Measurements from ENCODE around the gene E2F6. TPM values are rescaled to one million over a fixed set of nuclear protein-coding genes. Genes with fewer than 3 reads are reported as not detected.
"Not testable (repeated sequence)": the region's sequence is repeated elsewhere in the genome, so short reads cannot be mapped to it uniquely, and the experiment has no call there.

E2F6 gene
- total RNA-seq, 1 experiment from 2014 or later: 25.6 TPM

GRCh38 chr2:11411244-11411643 lies 54.7 kb downstream of the E2F6 start:
- DNase-seq (ENCODE audit: low read depth in 1 of 2, low spot score in 2 of 2): no peak
- Histone ChIP-seq H3K4me3 (no peak overlapping the region), H3K4me1 (replicated peaks) (peaks cover 26% of the 10 kb centered on the region), H3K27me3 (replicated peaks) (no peaks in the 10 kb centered on the region; the same call in 1 of the 2 replicates), H3K9me3 (replicated peaks) (no peaks in the 10 kb centered on the region), H3K36me3 (no peaks in the 10 kb centered on the region), H3K27ac (no peak overlapping the region)

- H3K27ac ChIP-seq: no peak overlapping the region
- H3K9me3 ChIP-seq (replicated peaks): no peaks in the 10 kb centered on the region
- no peak overlapping the region for H3K4me3 ChIP-seq
- peaks cover 17% of the 10 kb centered on the region for H3K4me1 ChIP-seq (replicated peaks)
- no peak for DNase-seq (ENCODE audit: low read depth in 1 of 2, low spot score in 2 of 2)
- H3K36me3 ChIP-seq: no peaks in the 10 kb centered on the region
- no peaks in the 10 kb centered on the region for H3K27me3 ChIP-seq (replicated peaks)
Observed at GRCh38 chr2:11410101-11410500, 55.9 kb downstream of the E2F6 start.

DNA sequence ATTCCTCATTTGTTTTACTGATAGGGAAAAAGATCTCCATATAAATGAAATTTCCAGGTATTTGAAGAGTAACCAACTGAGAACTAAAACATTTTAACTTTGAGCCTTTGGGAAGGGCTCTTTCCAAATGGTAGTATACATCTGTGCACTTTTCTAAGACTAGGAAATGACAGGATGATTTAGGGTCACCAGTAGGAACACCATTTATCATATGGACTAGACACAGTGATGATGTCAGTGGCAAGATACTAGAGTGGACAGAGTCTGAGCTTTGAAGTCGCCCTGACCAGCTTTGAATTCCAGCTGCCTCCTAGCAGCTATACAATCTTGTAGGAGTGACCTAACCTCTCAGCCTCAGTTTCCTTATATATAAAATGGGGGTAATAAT lies 56.4 kb downstream of the E2F6 start:
- Histone ChIP-seq H3K36me3 (no peaks in the 10 kb centered on the region), H3K4me1 (replicated peaks) (peaks cover 18% of the 10 kb centered on the region), H3K27me3 (replicated peaks) (no peaks in the 10 kb centered on the region), H3K4me3 (no peak overlapping the region), H3K9me3 (replicated peaks) (no peaks in the 10 kb centered on the region), H3K27ac (no peak overlapping the region)
- no peak for DNase-seq (ENCODE audit: low read depth in 1 of 2, low spot score in 2 of 2)

- Histone ChIP-seq H3K27me3 (replicated peaks) (no peaks in the 10 kb centered on the region), H3K4me1 (replicated peaks) (peaks cover 23% of the 10 kb centered on the region), H3K27ac (no peak overlapping the region), H3K4me3 (no peak overlapping the region), H3K9me3 (replicated peaks) (no peaks in the 10 kb centered on the region), H3K36me3 (no peaks in the 10 kb centered on the region)
- no peak for DNase-seq (ENCODE audit: low read depth in 1 of 2, low spot score in 2 of 2)
Observed at GRCh38 chr2:11408959-11409571, 56.9 kb downstream of the E2F6 start.

- H3K27ac ChIP-seq: peak overlapping the region; percentile 26; the same call in 1 of the 2 replicates
Observed at GRCh38 chr2:11407413-11407812, 58.5 kb downstream of the E2F6 start.

DNA sequence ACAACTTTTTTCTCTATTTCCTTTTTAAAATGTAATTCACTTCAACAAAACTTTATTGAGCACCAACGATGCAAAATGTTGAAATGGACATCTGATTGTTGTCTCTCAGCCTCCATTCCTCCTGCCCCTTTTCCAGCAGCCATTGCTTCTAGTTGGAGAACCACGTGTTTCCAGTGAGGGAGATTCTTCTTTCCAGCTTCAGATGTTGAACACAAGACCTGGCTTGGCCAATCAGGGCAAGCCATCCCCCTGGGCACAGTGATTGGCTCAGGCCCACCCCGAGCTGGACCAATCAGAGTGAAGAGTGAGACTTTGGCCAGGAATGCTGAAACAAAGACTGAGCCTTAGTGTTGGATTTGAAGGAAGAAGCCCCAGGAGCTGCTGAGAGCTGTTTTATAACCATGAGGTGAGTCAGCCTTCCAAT lies 59.0 kb downstream of the E2F6 start:
- Histone ChIP-seq H3K4me1 (replicated peaks) (peaks cover 29% of the 10 kb centered on the region), H3K36me3 (no peaks in the 10 kb centered on the region), H3K27me3 (replicated peaks) (no peaks in the 10 kb centered on the region), H3K9me3 (replicated peaks) (no peaks in the 10 kb centered on the region), H3K4me3 (no peak overlapping the region), H3K27ac (no peak overlapping the region)
- DNase-seq (ENCODE audit: low read depth in 1 of 2, low spot score in 2 of 2): peak; percentile 80 to 82

More at GRCh38 chr2:11407413-11407812, 58.5 kb downstream of the E2F6 start:
- H3K4me1 ChIP-seq (replicated peaks): peaks cover 32% of the 10 kb centered on the region
- H3K9me3 ChIP-seq (replicated peaks): no peaks in the 10 kb centered on the region
- H3K4me3 ChIP-seq: no peak overlapping the region
- no peaks in the 10 kb centered on the region for H3K36me3 ChIP-seq
- no peaks in the 10 kb centered on the region for H3K27me3 ChIP-seq (replicated peaks)
- DNase-seq (ENCODE audit: low read depth in 1 of 2, low spot score in 2 of 2): no peak

DNA sequence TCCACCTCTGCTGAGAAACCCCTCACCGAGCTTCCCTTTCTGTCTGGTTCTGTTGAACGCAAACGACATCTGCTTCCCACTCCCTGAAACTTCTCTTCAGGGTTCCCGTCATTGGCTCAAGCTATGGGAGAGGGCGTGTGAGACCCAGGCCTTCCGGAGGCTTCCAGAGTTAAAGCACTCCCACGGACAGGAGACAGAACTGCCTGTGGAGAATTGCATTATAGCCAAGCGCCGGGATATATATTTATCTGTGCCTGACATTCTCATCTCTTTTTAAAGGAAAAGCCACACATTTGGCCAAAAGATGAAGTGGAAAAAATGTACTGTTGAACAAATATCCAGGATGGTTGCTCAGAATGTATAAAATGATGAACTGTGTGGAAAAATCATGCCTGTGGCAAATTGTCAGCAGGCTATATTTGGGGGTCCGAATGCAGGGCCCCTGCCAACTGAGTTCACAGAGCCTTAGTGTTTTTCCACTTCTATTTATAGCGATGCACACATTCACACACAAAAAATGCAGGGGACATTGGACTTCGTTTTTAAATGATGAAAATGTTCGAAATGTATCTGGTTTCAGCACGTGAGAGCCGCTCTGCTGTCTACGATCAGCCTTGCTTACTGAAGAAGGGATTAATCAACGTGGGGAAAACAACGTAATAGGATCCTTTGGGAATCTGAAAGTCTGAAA lies 59.5 kb downstream of the E2F6 start:
- no peak for DNase-seq (ENCODE audit: low read depth in 1 of 2, low spot score in 2 of 2)
- Histone ChIP-seq H3K36me3 (no peaks in the 10 kb centered on the region), H3K27ac (no peak overlapping the region), H3K4me3 (no peak overlapping the region), H3K27me3 (replicated peaks) (no peaks in the 10 kb centered on the region), H3K4me1 (replicated peaks) (peaks cover 25% of the 10 kb centered on the region), H3K9me3 (replicated peaks) (no peaks in the 10 kb centered on the region)

GRCh38 chr2:11405599-11406266 lies 60.2 kb downstream of the E2F6 start:
- H3K36me3 ChIP-seq: no peaks in the 10 kb centered on the region
- H3K4me1 ChIP-seq (replicated peaks): peaks cover 25% of the 10 kb centered on the region
- no peaks in the 10 kb centered on the region for H3K27me3 ChIP-seq (replicated peaks)
- DNase-seq (ENCODE audit: low read depth in 1 of 2, low spot score in 2 of 2): no peak
- H3K4me3 ChIP-seq: no peak overlapping the region
- no peaks in the 10 kb centered on the region for H3K9me3 ChIP-seq (replicated peaks)
- H3K27ac ChIP-seq: no peak overlapping the region

GRCh38 chr2:11405074-11405406 lies 60.9 kb downstream of the E2F6 start:
- not testable (repeated sequence) for H3K27me3 ChIP-seq (replicated peaks); H3K36me3 ChIP-seq; DNase-seq (ENCODE audit: low read depth in 1 of 2, low spot score in 2 of 2); H3K4me3 ChIP-seq; H3K27ac ChIP-seq; H3K9me3 ChIP-seq (replicated peaks)
- peaks cover 25% of the 10 kb centered on the region for H3K4me1 ChIP-seq (replicated peaks)

DNA sequence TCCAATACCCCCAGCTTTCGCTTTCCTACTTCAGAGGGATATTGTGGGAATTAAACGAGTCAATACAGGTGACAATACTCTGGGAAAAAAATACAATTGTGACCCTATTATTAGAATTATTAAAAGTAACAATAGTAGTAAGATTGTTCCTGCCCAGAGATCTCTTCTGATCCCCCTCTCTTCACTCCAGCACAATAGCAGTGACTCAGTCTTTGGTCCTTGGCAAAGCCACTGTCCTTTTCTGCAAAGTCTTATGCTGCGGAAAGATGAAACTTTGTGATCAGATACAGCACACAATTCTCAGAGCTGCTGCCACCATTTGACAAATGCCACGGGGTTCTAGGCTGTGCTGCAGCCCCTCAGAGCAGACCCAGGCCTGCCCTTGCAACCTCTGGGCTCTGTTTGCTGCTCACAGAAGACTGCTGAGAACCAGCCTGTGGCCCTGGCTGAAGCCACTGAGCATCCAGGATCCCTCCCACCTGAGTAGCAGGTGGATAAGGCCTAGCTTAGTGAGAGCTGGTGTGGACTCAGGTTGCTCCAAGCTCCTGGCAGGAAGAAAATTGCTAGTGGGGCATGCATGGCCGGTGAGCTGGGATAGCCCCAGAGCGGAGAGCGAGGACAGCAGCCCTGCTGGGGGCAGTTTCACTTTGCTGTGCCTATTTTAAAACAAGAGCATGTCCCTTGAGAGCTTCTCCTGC lies 61.4 kb downstream of the E2F6 start:
- H3K4me1 ChIP-seq (replicated peaks): peaks cover 25% of the 10 kb centered on the region
- H3K27me3 ChIP-seq (replicated peaks): no peaks in the 10 kb centered on the region
- DNase-seq (ENCODE audit: low read depth in 1 of 2, low spot score in 2 of 2): no peak
- H3K36me3 ChIP-seq: no peaks in the 10 kb centered on the region
- H3K9me3 ChIP-seq (replicated peaks): no peaks in the 10 kb centered on the region
- no peak overlapping the region for H3K4me3 ChIP-seq
- H3K27ac ChIP-seq: peak overlapping the region; percentile 53

- Histone ChIP-seq H3K9me3 (replicated peaks) (no peaks in the 10 kb centered on the region), H3K27ac (no peak overlapping the region), H3K36me3 (no peaks in the 10 kb centered on the region), H3K27me3 (replicated peaks) (no peaks in the 10 kb centered on the region), H3K4me1 (replicated peaks) (peaks cover 22% of the 10 kb centered on the region), H3K4me3 (no peak overlapping the region)
- no peak for DNase-seq (ENCODE audit: low read depth in 1 of 2, low spot score in 2 of 2)
Observed at GRCh38 chr2:11402436-11402835, 63.5 kb downstream of the E2F6 start.

DNA sequence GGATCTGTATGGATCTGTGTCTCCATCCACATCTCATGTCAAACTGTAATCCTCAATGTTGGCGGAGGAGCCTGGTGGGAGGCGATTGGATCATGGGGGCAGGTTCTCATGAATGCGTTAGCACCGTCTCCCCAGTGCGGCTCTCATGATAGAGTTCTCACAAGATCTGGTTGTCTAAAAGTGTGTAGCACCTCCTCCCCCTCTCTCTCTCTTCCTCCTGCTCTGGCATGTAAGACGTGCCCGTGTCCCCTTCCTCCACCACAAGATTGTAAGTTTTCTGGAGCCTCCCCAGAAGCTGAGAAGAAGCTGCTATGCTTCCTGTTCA lies 66.6 kb downstream of the E2F6 start:
- Histone ChIP-seq H3K4me1 (replicated peaks) (peaks cover 15% of the 10 kb centered on the region), H3K9me3 (replicated peaks) (no peaks in the 10 kb centered on the region), H3K27ac (no peak overlapping the region), H3K4me3 (no peak overlapping the region), H3K36me3 (no peaks in the 10 kb centered on the region), H3K27me3 (replicated peaks) (no peaks in the 10 kb centered on the region)
- DNase-seq (ENCODE audit: low read depth in 1 of 2, low spot score in 2 of 2): no peak

- peaks cover 15% of the 10 kb centered on the region for H3K4me1 ChIP-seq (replicated peaks)
- no peak overlapping the region for H3K27ac ChIP-seq
- no peak for DNase-seq (ENCODE audit: low read depth in 1 of 2, low spot score in 2 of 2)
- H3K9me3 ChIP-seq (replicated peaks): no peaks in the 10 kb centered on the region
- H3K36me3 ChIP-seq: no peaks in the 10 kb centered on the region
- H3K27me3 ChIP-seq (replicated peaks): no peaks in the 10 kb centered on the region
- H3K4me3 ChIP-seq: no peak overlapping the region
Observed at GRCh38 chr2:11398750-11399437, 67.1 kb downstream of the E2F6 start.
